Activated CD4-positive, CD25-positive, alpha-beta regulatory T cell treated with anti-CD3 and anti-CD28 coated beads, Interleukin-2, amount 50 U/mL, for 16 hours (primary cell): ENCODE data around the gene FBXO34.

ENCODE experiments used
- DNase-seq: peaks from one replicate; pipeline ENCODE4 v3.0.0-alpha.2; 2020; ENCODE audit warnings: low read depth, low spot score

FBXO34 gene

DNA sequence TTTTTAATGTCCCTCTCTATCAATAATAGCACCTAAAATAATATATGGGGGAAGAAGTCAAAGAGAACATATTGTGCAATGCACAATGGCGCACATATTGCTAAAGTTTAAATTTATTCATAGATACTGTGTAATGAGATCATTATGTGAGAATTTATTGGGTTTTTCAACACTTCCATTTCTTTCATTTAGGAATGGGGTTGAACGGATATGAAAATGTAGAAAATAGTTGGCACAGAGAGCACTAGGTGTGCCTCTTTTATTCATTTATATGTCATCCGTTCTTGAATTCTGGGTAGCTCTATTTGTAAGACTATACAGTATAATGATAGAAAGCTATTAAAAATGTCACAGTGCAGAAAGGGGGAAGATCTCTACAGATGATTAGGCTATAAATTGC lies 76.5 kb downstream of the FBXO34 start:
- no peak for DNase-seq

DNA sequence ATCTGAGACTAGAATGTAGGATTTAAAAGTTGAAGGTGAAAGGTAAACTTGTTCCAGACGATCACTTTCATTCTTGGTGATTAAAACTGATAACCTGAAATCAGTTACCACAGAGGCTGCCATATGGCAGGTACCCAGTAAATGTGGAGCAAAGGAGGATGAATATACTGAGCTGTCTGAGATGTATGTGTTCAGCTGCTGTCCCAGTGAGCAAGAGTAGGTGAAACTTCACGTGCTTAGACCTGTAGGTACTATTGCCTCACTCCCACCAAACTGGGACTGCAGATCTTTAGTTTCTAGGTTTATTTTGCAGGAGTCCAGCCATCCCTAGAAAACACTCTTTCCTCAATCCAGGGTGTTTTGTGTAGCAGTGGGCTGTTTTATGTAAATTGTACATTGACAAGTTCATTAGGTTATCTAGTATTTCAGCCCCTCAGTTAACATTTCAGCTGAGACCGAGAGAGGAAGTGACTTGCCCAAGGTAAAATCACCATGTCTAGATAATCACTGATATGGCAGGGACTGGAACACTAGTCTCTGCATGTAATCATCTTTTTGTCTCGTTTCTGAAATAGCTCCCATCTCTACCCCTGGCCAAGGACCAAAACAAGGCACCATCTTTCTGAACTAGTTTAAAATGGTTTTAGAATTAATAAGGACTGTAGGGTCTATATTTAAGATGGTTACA lies 77.7 kb downstream of the FBXO34 start:
- no peak for DNase-seq

DNA sequence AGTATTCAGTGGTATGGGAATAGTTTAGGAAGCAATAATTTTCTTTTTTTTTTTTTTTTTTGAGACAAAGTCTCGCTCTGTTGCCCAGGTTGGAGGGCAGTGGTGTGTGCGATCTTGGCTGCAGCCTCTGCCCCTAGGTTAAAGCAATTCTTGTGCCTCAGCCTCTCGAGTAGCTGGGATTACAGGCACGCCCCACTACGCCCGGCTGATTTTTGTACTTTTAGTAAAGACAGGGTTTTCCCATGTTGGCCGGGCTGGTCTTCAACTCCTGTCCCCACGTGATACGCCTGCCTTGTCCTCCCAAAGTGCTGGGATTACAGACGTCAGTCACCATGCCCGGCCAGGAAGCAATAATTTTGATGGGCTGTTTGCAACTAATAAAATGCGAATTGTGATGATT lies 78.3 kb downstream of the FBXO34 start:
- no peak for DNase-seq

DNA sequence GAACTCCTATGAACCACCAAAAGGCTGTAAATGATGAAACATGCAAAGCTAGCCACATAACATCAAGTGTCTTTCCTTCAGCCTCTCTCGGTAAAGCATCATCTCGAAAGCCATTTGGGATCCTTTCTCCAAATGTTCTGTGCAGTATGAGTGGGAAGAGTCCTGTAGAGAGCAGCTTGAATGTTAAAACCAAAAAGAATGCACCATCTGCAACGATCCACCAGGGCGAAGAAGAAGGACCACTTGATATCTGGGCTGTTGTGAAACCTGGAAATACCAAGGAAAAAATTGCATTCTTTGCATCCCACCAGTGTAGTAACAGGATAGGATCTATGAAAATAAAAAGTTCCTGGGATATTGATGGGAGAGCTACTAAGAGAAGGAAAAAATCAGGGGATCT lies 79.2 kb downstream of the FBXO34 start:
- no peak for DNase-seq

DNA sequence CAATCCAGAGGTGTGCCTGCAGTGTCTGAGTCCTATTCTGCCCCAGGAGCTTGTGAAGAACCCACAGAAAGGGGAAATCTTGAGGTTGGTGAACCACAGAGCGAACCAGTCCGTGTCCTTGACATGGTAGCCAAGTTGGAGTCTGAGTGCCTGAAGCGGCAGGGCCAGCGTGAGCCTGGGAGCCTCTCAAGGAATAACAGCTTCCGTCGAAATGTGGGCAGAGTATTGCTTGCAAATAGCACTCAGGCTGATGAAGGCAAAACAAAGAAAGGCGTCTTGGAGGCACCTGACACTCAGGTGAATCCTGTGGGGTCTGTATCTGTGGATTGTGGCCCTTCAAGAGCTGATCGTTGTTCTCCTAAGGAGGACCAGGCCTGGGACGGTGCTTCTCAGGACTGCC lies 79.9 kb downstream of the FBXO34 start:
- DNase-seq = no peak

DNA sequence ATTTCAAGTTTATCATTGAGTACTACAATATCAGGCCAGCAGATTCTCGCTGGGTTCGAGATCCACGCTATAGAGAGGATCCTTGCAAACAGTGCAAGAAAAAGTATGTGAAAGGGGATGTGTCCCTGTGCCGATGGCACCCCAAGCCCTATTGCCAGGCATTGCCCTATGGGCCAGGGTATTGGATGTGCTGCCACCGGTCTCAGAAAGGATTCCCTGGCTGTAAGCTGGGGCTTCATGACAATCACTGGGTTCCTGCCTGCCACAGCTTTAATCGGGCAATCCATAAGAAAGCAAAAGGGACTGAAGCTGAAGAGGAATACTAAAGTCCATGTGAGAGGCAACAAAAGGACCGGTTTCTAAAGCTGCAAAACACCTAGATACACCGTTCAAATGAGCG lies 81.0 kb downstream of the FBXO34 start:
- DNase-seq = no peak

DNA sequence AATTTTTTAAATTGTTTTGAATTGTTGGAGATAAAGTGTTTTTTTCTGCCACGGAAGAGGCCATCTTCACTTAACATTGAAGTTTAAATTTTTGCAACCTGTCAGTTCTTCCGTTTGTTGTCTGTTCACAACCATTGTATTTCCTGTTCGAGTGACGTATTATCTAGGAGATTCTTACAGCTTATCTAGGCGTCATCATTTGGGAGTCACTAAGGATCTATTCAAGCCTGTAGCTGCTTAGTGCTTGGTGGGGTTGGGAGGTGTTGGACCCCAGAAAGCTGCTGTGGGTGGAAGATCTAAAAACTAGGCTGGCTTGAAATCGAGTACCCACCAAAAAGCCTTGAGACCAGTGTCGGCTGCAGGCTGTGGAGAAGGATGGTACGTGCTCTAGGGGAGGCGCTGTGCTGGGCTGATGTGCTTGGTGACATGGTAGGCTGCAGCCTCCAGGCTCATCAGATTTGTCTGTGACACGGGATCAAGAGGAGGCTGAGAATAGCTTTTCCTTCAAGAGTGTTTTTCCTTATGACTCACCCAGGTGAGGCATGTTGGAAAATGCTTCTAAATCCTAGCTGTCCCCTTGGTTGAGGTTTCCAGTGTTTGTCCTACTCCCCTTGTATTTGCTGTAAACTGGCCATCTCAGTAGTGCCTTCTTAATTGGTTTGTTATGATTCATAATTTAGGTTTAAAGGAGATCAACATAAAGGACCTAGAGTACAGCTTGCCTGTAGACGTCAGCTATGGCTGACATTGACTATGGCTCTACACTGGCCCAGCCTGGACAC lies 82.7 kb downstream of the FBXO34 start:
- DNase-seq = no peak

DNA sequence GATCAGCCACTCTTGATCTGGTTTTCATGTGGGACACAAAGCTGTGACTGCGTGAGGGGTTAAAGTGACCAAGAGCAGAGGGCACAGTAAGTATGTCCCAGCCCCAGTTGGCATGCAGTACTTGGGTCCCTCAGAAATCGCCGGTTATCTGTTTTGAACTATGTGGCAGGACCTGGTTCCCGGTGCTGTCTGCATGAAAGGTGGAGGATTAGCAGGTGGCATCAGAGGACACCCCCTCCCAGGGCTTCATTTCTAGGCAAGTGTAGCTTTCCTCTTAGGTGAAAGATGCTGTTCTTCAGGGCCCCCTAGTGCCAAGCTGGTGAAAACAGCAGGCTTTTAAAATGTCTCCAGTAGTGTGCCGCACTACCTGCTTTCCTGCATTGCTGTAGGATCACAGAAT lies 83.3 kb downstream of the FBXO34 start:
- DNase-seq = peak; percentile 22

DNA sequence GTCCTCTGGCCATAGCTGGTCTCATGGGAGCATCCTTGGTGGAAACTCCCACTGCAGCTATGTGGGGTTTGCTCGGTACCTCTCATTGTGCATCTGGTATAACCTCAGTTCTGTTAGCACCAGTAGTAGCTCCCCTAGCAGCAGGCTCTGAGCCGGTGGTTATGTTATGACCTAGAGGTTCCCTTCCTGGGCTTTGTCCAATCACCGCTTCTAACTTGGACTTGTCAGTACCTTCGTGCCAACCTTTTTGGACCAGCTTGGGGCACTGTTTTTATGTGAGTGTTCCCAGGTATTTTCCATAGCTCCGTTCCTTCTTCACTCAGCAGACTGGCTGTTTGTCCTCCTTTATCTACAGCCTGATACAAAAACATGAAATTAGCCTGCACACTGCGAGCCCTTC lies 84.7 kb downstream of the FBXO34 start:
- DNase-seq = no peak

DNA sequence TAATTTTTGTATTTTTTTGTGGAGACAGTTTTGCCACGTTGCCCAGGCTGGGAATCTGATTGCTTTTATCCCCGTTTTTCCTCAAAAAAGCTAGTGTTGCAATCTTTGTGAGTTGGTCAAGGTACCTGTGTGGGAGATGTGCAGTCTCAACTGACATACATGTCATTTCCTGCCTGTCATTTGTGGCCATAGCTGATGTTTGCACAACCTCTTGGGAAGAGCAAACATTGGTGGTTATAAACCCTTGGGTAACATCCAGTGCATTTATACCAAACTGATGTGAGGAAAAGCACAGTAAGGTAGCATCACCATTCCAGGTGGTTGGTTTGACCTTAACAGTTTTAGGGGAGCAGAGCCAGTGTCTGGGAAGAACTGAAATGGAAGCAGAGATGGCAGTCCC lies 85.7 kb downstream of the FBXO34 start:
- DNase-seq = no peak

DNA sequence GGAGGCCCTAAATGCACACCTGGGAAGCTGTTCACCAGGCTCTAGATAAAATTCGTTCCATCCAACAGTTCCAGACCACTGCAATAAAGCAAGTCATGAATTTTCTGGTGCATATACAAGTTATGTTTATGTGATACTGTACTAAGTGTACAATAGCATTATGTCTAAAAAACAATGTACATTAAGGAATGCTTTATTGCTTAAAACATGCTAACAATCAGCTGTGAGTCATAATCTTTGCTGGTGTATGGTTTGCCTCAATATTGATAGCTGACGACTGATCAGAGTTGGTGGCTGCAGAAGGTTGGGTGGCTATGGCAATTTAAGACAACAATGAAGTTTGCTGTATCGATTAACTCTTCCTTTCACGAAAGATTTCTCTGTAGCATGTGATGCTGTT lies 88.1 kb downstream of the FBXO34 start:
- DNase-seq = no peak

DNA sequence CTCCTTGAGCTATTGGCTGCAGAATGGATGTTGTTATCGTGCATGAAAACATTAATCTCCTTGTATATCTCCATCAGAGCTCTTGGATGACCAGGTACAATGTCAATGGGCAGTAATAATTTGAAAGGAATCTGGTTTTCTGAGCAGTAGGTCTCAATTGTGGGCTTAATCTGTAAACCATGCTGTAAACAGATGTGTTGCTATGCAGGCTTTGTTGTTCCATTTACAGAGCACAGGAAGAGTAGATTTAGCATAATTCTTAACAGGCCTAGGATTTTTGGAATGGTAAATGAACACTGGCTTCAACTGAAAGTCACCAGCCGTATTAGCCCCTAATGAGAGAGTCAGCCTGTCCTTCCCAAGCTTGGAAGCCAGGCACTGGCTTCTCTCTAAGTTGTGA lies 90.0 kb downstream of the FBXO34 start:
- no peak for DNase-seq

DNA sequence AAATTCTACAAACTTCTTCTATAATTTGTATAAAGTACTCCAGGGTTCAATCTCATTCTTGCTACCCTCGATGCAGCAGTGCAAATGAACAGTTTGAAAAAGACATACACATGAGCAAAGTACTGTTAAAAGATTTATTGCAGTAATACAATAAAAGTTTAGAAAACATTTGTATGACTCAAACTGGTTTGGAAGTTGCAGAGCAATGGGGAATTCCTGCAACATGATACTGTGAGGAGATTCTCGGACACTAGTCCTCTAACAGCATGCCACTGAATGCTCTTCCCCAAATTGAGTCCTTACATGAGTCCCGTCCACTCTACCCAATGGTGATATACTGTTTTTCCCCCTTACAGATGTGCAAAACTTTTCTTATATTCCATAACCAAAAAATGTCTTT lies 95.0 kb downstream of the FBXO34 start:
- no peak for DNase-seq

DNA sequence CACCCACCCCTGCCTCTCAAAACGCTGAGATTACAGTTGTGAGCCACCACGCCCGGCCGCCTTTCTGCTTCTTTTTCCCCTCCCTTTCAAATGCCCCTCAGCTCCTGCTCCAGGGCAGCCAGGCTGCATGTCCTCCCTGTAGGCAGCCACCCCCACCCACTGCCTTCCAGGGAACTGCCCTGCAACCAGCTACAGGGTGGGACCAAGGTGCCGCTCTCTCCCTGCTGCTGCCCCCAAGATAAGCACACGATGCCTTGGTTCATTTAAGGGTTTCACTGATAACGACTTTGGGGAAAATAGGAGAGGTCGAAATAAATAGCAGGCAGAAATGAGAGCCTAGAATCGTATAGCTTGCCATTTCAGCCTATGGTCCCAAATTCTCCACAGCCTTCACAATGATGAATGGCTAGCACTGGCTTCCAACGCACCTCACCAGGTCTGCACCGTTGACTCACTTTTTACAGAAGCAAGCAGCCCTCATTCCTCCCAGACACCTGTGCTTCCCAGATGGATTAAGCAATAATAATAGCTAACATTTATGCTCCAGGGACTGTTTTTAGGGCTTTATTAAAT lies 99.7 kb downstream of the FBXO34 start:
- no peak for DNase-seq

DNA sequence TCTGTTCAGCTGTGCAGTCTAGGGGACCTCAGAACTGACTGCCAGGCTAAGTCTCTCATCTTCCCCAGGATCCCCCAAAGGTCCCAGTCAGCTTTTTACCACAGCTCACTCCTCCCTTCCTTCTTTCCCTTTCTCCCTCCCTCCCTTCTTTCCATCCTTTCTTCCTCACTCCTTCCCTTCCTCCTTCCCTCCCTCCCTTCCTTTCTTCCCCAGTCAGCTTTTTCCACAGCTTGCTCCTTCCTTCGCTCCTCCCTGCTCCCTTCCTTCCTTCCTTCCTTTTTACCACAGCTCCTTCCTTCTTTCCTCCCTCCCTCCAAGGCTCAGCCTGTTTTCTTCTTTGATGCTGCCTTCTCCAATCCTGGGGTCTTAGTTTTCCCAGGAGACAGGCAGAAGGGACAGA lies 101.2 kb downstream of the FBXO34 start:
- DNase-seq = no peak

DNA sequence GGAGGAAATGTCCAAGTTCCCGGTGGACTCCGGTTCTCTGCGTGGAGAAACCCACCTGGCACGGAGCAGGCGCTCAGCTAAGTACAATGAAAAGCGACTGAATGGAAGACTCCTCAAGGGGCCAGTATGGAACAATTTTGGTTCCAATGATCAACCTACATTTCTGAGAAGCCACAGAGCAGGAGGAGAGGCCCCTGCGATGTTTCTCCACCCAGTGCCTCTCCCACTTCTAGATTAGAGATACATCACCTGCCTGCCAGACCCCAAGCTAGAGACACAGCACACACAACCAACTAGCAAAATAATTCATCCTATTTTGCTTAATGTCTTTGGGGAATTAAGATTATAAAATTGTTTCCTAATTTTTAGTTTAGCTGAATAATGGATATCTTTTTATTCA lies 101.6 kb downstream of the FBXO34 start:
- DNase-seq = no peak

DNA sequence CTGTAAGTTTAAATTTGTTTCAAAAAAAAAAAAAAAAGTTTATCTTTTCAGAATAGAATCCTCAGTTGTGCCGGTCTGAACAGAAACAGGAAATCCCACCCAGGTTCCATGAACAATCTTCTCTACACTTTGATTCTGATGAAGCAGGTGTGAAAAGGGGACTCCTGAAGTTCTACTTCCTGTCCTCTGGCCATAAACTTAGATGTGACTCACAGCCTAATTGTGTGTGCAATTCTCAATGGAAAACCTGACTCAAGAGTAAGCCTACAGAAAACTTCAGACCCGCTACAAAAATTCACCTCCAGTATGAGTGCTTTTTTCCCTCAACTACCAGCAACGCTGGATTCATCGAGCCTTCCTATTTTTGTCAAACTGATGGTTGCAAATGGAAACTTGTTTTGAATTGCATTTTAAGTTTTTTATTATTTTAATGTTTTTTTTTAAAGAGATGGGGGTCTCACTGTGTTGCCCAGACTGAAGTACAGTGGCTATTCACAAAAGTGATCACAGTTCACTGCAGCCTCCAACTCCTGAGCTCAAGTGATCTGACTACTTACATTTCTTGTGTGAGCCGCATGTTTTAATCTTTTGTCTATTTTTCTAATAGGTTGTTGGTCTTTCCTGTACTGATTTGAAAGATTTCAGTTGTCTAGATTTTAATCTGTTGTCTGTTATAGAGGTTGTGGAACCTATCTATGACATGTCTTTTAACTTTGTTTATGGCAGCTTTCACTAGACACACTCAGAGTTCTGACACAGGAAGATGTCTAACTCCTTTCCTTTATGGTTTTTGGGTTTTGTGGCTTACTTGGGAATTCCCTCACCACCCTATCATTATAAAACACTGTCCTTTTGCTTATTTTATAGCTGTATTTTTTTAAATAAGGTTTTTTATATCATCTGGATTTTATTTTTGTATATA lies 102.8 kb downstream of the FBXO34 start:
- no peak for DNase-seq

DNA sequence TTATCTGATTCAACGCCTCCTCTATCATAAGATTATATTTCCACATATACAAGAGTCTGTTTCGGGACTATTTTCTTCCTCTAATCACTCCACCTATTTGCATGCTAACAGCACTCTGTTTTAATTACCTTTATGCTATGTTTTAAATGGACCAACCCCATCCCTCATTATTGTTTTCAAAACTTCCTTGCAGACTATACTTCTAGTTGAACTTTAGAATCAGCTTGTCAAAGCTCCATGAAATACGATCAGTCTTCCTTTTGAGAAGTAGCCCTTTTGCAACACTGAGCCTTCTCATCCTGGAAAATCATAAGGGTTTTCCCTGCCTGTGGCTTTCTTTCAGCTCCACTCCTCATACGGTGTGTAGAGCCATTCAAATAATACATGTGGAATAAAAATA lies 103.5 kb downstream of the FBXO34 start:
- DNase-seq = no peak

DNA sequence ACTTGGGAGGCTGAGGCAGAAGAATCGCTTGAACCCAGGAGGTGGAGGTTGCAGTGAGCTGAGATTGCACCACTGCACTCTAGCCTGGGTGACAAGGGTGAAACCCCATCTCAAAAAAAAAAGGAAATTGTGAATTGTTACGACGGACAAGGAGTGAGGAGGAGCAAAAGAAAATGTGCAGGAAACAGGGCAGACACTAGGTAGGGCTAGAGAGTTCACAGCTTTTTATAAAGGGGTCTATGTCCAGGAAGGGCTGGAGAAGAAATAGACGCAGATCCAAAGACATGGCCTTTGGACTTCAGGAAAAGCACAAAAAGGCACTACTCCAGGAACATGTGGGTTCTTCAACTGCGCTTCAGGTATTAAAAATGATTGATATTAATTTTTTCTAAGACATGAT lies 106.0 kb downstream of the FBXO34 start:
- no peak for DNase-seq

DNA sequence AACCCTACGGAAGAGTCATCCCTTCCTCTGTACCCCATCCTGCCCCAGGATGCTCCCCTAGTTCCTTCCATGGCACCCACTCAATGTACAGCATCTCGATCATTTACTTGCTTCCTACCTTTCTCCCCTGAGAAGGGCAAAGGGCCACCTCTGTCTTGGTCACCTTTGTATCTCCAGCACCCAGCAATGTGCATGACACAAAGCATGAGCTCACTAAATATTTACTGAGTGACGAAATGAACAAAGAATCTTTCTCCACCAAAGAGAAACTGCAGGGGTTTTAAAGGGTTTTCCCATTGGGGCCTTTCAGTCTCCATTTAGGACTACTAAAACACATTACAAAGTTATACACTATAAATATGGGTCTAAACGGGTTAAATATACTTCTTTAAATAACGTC lies 109.8 kb downstream of the FBXO34 start:
- no peak for DNase-seq

DNA sequence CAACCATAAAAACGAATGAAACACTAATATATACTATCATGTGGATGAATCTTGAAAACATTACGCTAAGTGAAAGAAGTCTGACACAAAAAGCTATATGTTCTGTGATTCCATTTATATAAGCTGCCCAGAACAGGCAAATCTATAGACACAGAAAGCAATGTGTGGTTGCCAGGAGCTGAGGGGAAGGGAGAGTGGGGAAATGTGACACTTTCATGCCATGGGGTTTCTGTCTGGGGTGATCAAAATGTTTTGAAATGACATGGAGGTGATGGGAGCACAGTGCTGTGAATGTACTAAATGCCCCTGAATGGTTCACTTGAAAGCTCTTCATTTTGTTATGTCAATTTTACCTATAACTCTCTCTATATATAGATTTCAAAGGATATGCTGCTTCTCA lies 110.3 kb downstream of the FBXO34 start:
- no peak for DNase-seq

DNA sequence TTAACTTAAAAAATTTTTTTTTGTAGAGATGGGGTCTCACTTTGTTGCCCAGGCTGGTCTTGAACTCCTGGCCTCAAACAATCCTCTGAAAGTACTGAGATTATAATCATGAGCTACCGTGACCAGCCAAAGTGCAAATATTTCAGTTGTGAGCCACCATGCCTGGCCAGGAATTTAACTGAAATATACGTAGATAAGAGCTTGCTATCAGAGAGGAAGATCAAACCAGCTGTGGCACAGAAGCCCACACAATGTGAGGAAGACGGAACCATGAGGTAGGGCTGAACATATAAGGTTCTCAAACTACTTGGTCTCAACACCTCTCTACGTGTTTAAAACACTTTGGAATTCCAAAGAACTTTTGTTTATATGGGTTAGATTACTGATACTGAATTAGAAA lies 111.3 kb downstream of the FBXO34 start:
- no peak for DNase-seq
